ENCODE measurements around the gene RALB. TPM values are rescaled to one million over a fixed set of nuclear protein-coding genes. Genes with fewer than 3 reads are reported as not detected.

The RALB gene
- total RNA-seq, 1 donor from 2014 or later = 25.9 TPM

GRCh38 chr2:120343433-120344105 is 90.9 kb downstream of the RALB start:
- Mint-ChIP-seq H3K27ac (no peak overlapping the region), H3K36me3 (no peaks in the 10 kb centered on the region), H3K4me3 (peak overlapping the region; percentile 37), H3K9me3 (no peaks in the 10 kb centered on the region), H3K27me3 (ENCODE audit: low read depth) (peaks cover 82% of the 10 kb centered on the region), H3K4me1 (peaks cover 13% of the 10 kb centered on the region)
- TF ChIP-seq, protein P1, sequence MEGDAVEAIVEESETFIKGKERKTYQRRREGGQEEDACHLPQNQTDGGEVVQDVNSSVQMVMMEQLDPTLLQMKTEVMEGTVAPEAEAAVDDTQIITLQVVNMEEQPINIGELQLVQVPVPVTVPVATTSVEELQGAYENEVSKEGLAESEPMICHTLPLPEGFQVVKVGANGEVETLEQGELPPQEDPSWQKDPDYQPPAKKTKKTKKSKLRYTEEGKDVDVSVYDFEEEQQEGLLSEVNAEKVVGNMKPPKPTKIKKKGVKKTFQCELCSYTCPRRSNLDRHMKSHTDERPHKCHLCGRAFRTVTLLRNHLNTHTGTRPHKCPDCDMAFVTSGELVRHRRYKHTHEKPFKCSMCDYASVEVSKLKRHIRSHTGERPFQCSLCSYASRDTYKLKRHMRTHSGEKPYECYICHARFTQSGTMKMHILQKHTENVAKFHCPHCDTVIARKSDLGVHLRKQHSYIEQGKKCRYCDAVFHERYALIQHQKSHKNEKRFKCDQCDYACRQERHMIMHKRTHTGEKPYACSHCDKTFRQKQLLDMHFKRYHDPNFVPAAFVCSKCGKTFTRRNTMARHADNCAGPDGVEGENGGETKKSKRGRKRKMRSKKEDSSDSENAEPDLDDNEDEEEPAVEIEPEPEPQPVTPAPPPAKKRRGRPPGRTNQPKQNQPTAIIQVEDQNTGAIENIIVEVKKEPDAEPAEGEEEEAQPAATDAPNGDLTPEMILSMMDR (IDR thresholded peaks at IDR 0.05; ENCODE audit: unreplicated experiment) = peak; percentile 79
- DNase-seq (ENCODE audit: low spot score in 2 of 2, unreplicated experiment in 2 of 2) = peak; percentile 72 to 81

Other genes starting within 250 kb of the RALB start
- gene EPB41L5, start 239.8 kb upstream of the RALB start, total RNA-seq = 43.4 to 43.9 TPM (median 43.4 TPM) in 3 replicates
- 27.8 to 28.6 TPM (median 27.9 TPM) in 3 replicates for gene TMEM185B, start 29.5 kb upstream of the RALB start, total RNA-seq
- gene INHBB, start 93.3 kb downstream of the RALB start, total RNA-seq = not detected in 3 replicates